DMS 273 (cell line): Measurements from ENCODE around the gene ADGRG3.
A peak's percentile ranks its signal among the peaks of the same experiment; 100 is the strongest.
"Not testable (repeated sequence)": the region's sequence is repeated elsewhere in the genome, so short reads cannot be mapped to it uniquely, and the experiment has no call there.

Experiments used
- DNase-seq: peaks from one replicate; lab custom pipeline; 2025; ENCODE audit not compliant: unreplicated experiment; lab: John Stamatoyannopoulos, UW

Gene ADGRG3

DNA sequence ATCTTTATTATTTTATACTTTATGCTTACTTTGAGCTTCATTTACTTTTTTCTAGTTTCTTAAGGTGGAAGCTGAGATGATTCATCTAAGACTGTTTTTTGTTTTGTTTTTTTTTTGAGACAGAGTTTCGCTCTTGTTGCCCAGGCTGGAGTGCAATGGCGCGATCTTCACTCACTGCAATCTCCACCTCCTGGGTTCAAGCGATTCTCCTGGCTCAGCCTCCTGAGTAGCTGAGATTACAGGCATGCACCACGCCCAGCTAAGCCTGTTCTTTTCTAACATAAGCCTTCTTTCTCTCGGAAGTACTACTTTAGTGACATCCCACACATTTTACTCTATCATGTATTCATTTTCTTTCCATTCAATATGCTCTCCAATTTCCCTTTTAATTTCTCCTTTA is 44.5 kb downstream of the ADGRG3 start:
- not testable (repeated sequence) for DNase-seq

DNA sequence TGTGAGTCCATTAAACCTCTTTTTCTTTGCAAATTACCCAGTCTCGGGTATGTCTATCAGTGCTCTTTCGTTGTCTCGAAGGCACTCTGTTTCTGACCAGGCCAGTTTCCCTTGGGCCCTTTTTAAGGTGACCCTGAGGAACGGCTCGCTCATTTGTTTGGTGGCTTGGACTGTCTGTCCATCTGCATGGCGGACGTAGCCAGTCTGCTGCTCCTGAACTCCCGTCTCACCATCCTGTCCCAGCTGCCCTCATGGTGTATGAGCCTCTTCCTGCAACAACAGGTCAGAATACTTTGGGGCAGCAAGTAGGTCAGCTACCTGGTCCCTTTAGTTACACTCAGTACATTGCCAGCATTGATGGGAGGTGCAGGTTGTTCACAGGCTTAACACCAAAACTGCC is 45.5 kb downstream of the ADGRG3 start:
- DNase-seq = no peak

DNA sequence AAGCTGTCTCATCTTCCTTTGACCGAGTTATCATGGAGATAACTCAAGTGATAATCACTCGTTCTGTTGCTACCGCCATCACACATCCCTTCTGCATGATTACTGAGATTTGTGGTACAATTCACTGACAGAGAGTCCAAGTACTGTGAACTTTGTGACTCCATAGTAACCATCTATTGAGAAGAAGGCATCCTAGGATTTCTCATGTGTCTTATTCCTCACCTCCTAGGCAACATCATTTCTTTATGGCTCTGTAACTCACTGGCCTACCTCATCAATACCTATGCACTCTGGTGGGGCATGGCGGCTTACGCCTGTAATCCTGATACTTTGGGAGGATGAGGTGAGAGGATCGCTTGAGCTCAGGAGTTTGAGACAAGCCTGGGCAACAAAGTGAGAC is 45.9 kb downstream of the ADGRG3 start:
- DNase-seq = no peak

DNA sequence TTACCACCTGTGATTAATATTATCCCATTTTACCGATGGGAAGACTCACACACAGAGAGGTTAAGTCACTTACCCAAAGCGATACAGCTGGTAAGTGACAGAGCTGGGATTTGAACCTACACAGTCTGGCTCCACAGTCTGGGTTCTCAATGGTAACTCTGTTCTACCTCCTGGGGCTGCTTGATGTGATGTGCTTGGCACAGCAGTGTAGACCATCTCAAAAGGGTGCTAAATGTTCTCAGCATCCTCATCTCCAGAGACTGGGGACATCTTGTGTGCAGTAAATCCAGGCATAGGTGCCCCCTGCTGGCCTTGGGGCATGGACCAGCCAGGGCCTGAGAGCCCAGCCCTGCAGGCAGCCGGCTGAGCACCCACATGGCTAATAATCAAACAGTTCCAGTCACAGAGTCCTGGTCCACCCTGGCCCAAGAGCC is 52.1 kb downstream of the ADGRG3 start:
- peak; percentile 81 for DNase-seq

DNA sequence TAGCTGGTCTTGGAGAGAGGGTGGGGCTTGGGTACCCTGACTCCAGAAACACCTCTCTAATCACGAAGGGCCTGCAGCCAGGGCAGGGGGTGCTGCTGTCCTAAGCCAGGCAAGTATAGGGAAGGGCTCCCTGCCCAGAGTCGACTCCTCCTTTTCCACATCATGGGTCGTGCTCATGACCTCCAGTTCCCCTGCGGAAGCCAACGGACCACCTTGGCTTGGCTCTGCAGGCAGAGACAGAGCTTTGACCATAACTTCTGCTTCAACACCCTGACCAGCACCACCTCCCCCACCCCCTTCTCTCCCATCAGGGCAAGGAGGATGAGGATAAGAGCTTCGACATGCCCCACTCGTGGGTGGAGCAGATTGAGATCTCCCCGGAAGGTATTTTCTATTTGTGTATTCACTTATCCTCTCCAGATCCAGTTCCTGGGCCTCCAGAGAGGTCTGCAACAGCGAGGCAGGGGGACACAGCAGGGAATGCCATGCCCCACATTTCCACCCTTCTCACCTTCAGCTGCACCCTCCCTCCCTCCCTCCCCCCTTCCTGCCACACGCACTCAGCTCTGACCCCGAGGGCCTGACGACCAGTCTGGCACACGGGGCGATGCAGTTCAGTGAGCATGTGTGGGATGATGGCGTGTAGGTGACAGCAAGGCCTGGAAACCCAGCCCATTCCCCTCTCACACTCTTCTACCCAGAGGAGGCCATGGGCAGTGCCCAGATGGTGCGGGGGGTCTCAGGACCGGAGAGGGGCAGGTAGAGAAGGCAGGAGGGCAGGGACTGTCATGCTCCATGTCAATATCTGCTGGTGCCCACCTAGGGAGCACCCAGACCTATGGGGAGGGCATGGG is 53.5 kb downstream of the ADGRG3 start:
- DNase-seq = no peak

DNA sequence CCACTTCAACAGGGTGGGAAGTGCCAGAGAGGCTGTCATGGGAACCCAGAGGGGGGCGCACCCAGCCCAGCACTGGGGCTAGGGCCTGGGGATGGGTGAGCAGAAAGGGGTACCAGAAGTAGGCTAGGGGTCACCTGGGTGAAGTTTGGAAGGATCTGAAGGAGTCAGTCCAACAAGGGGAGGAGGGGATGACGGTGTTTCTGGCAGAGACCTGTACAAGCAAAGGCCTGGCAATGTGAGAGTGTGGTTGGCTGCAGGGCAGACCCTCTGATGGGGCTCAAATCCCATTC is 54.0 kb downstream of the ADGRG3 start:
- no peak for DNase-seq

DNA sequence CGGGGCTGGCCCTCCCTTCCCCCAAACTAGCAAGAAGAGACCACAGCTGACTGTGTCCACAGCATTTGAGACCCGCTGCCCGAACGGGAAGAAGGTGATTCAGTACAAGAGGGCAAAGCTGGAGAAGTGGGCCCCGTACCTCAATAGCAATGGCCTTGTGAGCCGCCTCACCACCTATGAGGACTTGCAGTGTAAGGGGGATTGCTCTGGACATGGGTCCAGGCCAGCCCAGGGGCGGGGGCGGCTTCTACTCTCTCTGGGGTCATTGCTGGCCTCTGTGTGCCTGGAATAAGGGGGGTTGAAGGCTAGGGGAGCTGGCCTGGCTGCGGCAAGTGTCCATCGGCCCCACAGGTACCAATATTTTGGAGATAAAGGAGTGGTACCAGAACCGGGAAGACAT is 54.5 kb downstream of the ADGRG3 start:
- no peak for DNase-seq

DNA sequence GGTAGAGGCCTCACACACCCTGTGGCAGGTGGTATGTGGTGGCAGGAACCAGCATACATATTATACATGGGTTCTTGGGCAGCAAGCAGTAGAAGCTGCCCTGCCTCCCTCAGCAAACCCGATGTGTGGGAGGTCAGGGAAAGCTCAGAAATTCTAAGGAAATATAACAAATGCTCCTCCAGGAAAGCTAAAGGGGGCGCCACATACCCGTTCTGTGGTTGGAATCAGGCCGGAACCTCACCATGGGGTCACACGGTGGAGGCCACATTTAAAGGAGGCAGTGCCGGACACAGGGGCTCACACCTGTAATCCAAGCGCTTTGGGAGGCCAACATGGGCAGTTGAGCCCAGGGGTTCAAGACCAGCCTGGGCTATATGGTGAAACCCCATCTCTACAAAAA is 55.1 kb downstream of the ADGRG3 start:
- DNase-seq = no peak

DNA sequence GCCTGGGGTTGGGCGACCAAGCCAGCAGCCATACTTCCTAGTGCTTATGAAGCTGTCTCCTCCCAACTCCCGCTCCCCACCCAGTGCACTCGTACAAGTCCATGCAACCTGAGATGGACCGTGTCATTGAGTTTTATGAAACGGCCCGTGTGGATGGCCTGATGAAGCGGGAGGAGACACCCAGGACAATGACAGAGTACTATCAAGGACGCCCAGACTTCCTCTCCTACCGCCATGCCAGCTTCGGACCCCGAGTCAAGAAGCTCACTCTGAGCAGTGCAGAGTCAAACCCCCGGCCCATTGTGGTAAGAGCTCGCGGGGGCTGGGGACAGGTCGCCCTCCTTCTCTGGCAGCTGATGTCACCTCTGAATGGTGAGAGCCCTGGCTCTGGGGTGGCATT is 56.4 kb downstream of the ADGRG3 start:
- DNase-seq = no peak

DNA sequence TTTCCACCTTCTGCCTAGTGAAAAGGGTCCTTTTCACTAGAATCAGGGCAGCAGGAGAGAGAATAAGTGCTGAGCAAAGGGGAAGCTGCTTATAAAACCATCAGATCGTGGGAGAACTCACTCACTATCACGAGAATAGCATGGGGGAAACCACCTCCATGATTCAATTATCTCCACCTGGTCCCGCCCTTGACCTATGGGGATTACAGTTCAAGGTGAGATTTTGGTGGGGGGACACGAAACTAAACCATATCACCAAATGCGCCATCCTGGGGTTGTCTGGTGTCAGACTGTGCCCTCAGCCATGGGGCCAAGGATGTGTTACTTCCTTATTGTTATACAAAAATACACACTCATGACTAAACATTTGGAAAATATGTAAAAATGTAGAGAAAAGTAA is 57.0 kb downstream of the ADGRG3 start:
- DNase-seq = no peak

DNA sequence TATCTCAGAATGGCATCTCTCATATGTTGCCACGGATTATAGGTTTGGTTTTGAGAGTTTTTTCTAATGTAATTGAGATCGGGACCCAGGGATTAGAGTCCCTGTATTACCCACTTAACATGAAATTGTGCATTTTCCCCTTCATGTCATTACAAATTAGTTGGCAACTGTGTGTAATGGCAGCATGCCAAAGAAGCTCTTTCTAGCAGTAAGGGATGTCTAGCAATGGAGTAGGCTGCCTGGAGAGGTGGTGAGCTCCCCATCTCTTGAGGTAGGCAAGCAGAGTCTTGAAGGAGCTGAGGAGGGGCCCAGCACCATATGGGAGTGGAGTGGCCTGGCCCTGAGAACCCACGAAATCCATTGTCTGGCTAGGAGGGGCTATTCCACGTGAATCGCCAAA is 57.4 kb downstream of the ADGRG3 start:
- peak; percentile 27 for DNase-seq

DNA sequence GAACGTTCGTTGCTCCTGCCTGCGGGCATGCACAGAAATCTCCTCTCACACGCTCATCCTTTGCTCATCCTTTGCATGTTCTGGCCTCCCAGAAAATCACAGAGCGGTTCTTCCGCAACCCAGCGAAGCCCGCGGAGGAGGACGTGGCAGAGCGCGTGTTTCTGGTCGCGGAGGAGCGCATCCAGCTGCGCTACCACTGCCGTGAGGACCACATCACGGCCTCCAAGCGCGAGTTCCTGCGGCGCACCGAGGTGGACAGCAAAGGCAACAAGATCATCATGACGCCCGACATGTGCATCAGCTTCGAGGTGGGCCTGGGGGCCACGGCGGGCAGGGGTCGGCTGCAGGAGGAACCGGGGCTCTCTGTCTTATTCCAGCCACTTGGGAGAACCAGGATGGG is 57.9 kb downstream of the ADGRG3 start:
- no peak for DNase-seq

DNA sequence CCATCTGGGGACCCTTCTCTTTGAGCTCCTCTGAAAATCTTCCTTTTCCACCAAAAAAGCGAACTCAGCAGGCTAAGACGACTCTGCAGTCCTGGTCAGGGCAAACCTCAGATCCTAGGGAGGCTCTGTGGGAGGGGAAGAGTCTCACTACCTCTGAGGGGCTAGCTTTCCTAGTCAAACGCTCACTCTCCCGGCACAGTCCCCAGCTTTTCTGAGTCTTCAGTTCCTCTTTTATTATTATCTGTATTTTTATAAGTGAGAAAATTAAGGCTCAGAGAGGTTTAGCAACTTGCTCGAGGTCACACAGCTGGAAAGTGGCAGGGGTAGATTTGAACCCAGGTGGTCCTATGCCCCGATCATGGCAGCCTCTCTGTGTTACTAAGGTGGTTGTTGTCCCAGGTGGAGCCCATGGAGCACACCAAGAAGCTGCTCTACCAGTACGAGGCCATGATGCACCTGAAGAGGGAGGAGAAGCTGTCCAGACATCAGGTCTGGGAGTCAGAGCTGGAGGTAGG is 58.4 kb downstream of the ADGRG3 start:
- no peak for DNase-seq

DNA sequence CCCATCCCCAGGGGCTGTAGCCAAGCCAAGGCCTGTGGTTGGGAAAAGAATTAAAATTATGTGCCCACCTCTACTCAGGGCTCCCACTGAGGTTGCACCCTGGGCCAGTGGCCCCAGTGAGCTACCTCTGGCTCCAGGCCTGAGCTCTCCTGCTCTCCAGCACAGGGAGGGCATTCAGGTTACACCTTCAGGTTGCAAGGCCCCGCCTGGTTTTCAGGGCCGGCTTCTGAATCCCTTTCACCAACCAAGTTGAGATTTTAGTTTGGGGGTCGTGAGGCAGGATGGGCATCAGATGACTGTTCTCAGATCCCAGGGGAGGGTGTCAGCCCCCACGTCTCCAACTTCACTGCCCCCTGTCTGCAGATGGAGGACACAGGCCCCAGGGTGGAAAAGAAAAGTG is 59.5 kb downstream of the ADGRG3 start:
- no peak for DNase-seq

DNA sequence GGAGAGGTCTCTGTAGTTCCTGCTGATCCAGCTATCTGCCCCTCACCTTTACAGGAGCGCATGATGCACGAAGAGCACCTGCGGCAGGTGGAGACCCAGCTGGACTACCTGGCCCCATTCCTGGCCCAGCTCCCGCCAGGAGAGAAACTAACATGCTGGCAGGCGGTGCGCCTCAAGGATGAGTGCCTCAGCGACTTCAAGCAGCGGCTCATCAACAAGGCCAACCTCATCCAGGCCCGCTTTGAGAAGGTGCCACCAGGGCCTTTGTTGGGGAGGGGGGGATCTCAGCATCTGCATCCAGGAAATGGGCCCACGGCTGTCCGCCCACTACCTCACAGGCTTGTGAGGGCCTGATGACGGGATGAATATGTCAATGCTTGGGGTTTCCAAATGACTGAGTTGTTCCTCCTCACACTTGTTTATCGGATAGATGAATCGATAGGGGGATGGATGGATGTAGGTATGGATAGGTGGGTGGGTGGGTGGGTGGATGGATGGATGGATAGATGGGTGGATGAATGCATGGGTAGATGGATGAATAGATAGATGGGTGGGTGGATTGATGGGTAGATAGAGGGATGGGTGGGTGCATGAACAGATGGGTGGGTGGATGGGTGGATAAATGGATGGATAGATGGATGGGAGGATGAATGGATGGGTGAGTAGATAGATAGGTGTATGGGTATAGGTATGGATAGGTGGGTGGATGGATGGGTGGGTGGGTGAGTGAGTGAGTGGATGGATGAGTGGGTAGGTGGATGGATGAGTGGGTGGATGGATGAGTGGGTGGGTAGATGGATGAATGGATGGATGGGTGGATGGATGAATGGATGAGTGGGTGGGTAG is 60.5 kb downstream of the ADGRG3 start:
- DNase-seq = no peak

DNA sequence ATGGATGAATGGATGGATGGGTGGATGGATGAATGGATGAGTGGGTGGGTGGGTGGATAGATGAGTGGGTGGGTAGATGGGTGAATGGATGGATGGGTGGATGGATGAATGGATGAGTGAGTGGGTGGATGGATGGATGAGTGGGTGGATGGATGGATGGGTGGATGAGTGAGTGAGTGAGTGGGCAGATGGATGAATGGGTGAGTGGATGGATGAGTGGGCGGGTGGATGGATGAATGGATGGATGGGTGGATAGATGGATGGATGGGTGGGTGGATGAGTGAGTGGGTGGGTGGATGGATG is 61.0 kb downstream of the ADGRG3 start:
- no peak for DNase-seq

DNA sequence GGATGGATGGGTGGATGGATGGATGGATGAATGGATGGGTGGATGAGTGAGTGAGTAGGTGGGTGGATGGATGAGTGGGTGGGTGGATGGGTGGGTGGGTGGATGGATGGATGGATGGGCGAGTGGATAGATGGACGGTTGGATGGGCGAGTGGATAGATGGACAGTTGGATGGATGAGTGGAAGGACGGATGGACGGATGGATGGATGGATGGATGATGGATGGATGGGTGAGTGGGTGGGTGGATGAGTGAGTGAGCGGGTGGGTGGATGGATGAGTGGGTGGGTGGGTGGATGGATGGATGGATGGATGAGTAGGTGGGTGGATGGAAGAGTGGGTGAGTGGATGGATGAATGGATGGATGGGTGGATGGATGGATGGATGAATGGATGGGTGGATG is 61.7 kb downstream of the ADGRG3 start:
- not testable (repeated sequence) for DNase-seq

DNA sequence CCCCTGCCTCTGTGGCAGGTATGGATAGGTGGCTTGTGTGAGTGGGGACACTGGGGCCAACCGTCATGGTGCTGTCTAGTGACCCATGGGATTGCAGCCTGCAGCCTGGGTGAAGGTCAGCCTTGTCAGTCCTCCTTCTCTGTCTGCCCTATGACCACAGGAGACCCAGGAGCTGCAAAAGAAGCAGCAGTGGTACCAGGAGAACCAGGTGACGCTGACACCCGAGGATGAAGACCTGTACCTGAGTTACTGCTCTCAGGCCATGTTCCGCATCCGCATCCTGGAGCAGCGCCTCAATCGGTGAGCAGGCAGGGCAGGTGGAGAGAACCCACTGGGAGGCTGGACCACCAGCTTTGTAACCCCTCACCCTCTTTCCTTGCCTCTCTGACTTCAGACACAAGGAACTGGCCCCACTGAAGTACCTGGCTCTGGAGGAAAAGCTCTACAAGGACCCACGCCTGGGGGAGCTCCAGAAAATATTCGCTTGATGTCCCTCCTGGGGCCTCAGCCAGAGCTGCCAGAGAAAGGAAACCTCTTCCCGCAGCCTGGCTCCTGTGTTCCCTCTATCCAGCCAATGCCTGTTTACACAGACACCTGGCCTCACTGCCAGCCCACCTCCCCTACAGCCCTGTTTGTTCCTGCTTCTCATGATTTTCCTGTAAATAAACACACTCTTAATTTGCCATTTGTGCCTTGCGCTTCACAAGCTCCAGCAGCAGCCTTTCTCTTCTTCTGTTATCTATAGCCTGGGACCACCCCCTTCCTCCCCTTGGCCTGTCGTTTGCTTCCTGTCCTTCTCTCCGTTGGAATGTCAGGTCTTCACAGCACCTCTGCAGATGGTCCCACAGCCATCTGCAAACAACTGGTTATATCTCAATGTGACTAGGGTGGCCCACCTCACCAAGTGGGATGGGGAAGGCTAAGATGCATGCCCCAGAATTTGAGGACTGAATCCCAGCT is 62.9 kb downstream of the ADGRG3 start:
- no peak for DNase-seq

DNA sequence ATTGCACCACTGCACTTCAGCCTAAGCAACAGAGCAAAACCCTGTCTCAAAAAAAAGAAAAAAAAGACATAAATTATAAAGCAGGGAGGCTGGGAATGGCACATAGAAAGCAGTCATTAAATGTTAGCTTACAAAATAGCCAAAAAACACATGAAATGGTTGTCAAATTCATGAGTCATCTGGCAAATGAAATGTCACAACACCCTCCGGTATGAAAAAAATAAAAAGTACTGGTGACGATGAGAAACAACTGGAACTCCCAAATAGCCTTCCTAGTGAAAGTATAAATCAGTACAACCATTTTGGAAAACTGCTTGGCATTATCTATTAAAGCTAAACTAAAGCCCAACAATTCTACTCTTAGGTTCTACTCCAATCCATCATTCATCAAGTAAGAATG is 63.9 kb downstream of the ADGRG3 start:
- DNase-seq = no peak

DNA sequence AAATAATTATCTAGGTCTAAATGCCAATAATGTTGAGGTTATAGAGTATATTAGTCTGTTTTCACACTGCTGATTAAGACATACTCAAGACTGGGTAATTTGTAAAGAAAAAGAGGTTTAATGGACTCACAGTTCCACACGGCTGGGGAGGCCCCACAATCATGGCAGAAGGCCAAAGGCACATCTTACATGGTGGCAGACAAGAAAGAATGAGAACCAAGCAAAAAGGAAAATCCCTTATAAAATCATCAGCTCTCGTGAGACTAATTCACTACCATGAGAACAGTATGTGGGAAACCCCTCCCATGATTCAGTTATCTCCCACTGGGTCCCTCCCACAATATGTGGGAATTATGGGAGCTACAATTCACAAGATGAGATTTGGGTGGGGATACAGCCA is 64.6 kb downstream of the ADGRG3 start:
- no peak for DNase-seq

DNA sequence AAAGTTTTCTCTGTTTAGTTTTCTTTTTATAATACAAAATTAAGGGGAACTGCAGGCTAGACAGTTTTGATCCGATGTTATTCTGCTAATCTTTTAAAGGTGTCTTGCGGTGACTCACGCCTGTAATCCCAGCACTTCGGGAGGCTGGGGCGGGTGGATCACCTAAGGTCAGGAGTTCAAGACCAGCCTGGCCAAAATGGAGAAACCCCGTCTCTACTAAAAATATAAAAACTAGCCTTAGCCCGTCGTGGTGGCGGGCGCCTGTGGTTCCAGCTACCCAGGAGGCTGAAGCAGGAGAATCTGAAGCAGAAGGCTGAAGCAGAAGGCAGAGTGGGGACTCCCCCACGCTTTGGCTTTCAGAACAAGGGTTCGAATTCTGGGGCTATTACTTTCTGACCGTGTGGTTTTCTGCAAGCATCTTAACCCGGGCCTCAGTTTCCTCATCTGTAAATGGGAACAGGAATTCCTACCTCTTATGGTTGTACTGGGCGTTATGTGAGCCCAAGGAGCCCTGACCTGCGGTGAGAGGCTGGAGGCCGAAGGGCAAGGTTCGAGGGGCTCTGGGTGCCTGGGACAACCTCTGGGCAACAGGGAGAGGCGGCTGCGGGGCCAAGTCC is 66.3 kb downstream of the ADGRG3 start:
- no peak for DNase-seq
